ENCODE measurements around the gene SUCLG2.

SUCLG2 gene

DNA sequence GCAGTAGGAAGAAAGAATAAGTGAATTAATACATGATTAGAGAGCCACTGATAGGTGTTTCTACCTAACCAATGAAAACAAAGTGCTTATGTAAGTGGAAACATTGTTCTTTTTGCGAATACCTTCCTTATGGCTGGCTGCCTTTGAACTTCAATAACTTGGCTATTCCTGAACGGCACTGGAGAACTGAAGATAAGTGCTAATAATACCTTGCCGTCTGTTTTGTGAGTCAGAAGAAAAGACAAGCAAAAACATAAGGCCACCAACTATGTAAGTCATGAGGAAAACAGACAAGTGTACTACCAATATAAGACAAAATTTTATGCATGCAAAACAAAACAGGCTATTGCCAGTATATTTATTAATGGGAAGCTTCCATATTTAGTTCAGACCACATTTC lies 160.6 kb downstream of the SUCLG2 start (continued):
- TF ChIP-seq ZBTB8A (tag by site-specific recombination; IDR thresholded peaks at IDR 0.05), result no peak
- TF ChIP-seq ZBTB21 (tag by site-specific recombination; IDR thresholded peaks at IDR 0.05), result no peak

DNA sequence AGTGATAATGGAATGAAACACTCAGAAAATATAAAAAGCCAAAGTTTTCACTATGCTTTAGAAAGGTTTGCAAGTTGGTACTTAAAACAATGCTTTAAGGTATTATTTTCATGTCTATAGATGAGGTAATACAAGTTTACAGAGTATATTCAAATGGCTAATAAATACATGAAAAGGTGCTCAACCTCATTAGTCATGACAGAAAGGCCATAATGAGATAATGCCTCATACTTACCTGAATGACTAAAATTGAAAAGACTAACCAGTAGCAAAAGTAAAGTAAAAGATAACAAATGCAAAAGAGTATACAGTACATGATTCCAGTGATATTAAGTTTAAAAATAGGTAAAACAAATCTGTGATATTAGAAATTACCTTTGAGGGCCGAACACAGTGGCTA lies 163.8 kb downstream of the SUCLG2 start:
- POLR2A ChIA-PET, result no interaction called here
- no peak overlapping the region for H3K27ac ChIP-seq (ENCODE audit: extremely low read depth, low read depth, low read length)
- H3K9me3 ChIP-seq (ENCODE audit: control insufficient read depth, insufficient read depth, low read depth, low read length), result no peaks in the 10 kb centered on the region
- H3K4me3 ChIP-seq (ENCODE audit: low read depth, low read length), result no peak overlapping the region
- no peaks in the 10 kb centered on the region for H3K4me1 ChIP-seq (ENCODE audit: control insufficient read depth, insufficient read depth, low read length)
- no peaks in the 10 kb centered on the region for H3K36me3 ChIP-seq (ENCODE audit: control insufficient read depth in 2 of 2, insufficient read depth in 1 of 2, low read length in 2 of 2)
- TF ChIP-seq, protein P1, sequence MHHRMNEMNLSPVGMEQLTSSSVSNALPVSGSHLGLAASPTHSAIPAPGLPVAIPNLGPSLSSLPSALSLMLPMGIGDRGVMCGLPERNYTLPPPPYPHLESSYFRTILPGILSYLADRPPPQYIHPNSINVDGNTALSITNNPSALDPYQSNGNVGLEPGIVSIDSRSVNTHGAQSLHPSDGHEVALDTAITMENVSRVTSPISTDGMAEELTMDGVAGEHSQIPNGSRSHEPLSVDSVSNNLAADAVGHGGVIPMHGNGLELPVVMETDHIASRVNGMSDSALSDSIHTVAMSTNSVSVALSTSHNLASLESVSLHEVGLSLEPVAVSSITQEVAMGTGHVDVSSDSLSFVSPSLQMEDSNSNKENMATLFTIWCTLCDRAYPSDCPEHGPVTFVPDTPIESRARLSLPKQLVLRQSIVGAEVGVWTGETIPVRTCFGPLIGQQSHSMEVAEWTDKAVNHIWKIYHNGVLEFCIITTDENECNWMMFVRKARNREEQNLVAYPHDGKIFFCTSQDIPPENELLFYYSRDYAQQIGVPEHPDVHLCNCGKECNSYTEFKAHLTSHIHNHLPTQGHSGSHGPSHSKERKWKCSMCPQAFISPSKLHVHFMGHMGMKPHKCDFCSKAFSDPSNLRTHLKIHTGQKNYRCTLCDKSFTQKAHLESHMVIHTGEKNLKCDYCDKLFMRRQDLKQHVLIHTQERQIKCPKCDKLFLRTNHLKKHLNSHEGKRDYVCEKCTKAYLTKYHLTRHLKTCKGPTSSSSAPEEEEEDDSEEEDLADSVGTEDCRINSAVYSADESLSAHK (tag by site-specific recombination; IDR thresholded peaks at IDR 0.05), result no peak
- TF ChIP-seq ZNF610 (tag by site-specific recombination; IDR thresholded peaks at IDR 0.05; ENCODE audit: borderline replicate concordance) (no peak), SP7 (tag by site-specific recombination; IDR thresholded peaks at IDR 0.05) (no peak), ZNF433 (tag by site-specific recombination; IDR thresholded peaks at IDR 0.05; ENCODE audit: low read depth) (no peak), ZNF843 (tag by site-specific recombination; IDR thresholded peaks at IDR 0.05) (no peak), ZNF174 (tag by site-specific recombination; IDR thresholded peaks at IDR 0.05) (no peak), ZFHX2 (tag by site-specific recombination; conservative IDR thresholded peaks at IDR 0.05) (no peak), ZNF555 (tag by site-specific recombination; conservative IDR thresholded peaks at IDR 0.05) (no peak)
- TF ChIP-seq, protein P2, sequence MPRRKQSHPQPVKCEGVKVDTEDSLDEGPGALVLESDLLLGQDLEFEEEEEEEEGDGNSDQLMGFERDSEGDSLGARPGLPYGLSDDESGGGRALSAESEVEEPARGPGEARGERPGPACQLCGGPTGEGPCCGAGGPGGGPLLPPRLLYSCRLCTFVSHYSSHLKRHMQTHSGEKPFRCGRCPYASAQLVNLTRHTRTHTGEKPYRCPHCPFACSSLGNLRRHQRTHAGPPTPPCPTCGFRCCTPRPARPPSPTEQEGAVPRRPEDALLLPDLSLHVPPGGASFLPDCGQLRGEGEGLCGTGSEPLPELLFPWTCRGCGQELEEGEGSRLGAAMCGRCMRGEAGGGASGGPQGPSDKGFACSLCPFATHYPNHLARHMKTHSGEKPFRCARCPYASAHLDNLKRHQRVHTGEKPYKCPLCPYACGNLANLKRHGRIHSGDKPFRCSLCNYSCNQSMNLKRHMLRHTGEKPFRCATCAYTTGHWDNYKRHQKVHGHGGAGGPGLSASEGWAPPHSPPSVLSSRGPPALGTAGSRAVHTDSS (tag by site-specific recombination; IDR thresholded peaks at IDR 0.05), result no peak
- TF ChIP-seq, protein P3, sequence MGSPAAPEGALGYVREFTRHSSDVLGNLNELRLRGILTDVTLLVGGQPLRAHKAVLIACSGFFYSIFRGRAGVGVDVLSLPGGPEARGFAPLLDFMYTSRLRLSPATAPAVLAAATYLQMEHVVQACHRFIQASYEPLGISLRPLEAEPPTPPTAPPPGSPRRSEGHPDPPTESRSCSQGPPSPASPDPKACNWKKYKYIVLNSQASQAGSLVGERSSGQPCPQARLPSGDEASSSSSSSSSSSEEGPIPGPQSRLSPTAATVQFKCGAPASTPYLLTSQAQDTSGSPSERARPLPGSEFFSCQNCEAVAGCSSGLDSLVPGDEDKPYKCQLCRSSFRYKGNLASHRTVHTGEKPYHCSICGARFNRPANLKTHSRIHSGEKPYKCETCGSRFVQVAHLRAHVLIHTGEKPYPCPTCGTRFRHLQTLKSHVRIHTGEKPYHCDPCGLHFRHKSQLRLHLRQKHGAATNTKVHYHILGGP (tag by site-specific recombination; IDR thresholded peaks at IDR 0.05), result no peak
- CTCF ChIA-PET, result no interaction called here

DNA sequence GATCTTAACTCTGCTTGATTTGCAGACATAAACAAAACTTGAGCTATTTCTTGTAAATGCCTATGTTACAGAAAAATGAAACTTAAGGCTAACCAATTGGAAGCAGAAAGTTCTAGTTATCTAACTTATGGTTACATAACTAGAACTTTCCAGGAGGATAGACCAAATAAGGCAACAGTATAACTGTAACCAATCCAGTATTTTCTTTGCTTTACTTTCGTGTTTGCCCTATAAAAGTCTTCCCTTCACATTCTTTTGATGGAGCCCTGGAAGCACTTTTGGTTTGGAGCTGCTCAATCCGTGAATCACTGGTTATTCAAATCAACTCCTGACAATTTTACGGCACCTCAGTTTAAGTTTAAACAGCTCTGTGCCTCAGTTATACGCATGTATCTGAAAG lies 164.6 kb downstream of the SUCLG2 start:
- Histone ChIP-seq H3K4me1 (ENCODE audit: control insufficient read depth, insufficient read depth, low read length) (no peaks in the 10 kb centered on the region), H3K4me3 (ENCODE audit: low read depth, low read length) (no peak overlapping the region), H3K9me3 (ENCODE audit: control insufficient read depth, insufficient read depth, low read depth, low read length) (no peaks in the 10 kb centered on the region), H3K27ac (ENCODE audit: extremely low read depth, low read depth, low read length) (no peak overlapping the region), H3K36me3 (ENCODE audit: control insufficient read depth in 2 of 2, insufficient read depth in 1 of 2, low read length in 2 of 2) (no peaks in the 10 kb centered on the region)
- POLR2A ChIA-PET, result no interaction called here
- TF ChIP-seq, protein P4, sequence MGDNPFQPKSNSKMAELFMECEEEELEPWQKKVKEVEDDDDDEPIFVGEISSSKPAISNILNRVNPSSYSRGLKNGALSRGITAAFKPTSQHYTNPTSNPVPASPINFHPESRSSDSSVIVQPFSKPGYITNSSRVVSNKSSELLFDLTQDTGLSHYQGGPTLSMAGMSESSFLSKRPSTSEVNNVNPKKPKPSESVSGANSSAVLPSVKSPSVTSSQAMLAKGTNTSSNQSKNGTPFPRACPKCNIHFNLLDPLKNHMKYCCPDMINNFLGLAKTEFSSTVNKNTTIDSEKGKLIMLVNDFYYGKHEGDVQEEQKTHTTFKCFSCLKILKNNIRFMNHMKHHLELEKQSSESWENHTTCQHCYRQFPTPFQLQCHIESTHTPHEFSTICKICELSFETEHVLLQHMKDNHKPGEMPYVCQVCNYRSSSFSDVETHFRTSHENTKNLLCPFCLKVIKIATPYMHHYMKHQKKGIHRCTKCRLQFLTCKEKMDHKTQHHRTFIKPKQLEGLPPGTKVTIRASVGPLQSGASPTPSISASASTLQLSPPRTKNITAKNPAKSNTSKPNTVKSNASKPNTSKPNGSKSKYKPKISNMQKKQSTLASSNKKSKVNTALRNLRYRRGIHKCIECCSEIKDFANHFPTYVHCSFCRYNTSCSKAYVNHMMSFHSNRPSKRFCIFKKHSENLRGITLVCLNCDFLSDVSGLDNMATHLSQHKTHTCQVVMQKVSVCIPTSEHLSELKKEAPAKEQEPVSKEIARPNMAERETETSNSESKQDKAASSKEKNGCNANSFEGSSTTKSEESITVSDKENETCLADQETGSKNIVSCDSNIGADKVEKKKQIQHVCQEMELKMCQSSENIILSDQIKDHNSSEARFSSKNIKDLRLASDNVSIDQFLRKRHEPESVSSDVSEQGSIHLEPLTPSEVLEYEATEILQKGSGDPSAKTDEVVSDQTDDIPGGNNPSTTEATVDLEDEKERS (tag by site-specific recombination; IDR thresholded peaks at IDR 0.05), result no peak
- TF ChIP-seq EGR2 (tag by site-specific recombination; IDR thresholded peaks at IDR 0.05; ENCODE audit: low read depth) (no peak), ZNF514 (tag by site-specific recombination; IDR thresholded peaks at IDR 0.05) (no peak), SCRT1 (tag by site-specific recombination; IDR thresholded peaks at IDR 0.05; ENCODE audit: borderline replicate concordance) (no peak), ZNF133 (tag by site-specific recombination; IDR thresholded peaks at IDR 0.05) (no peak)
- CTCF ChIA-PET, result interaction anchor here (0.6 kb wide), 1 partner anchor 80 kb away, joined by 3 read pairs; no protein-coding TSS in a partner anchor
